Tibial nerve (tissue), 4 donors: ENCODE measurements around the gene MSH3. TPM values are rescaled to one million over a fixed set of nuclear protein-coding genes. Genes with fewer than 3 reads are reported as not detected.
"Not testable (repeated sequence)": the region's sequence is repeated elsewhere in the genome, so short reads cannot be mapped to it uniquely, and the experiment has no call there.

Experiments used
- DNase-seq, 2 donors: peaks; one replicate each; pipeline ENCODE4 v3.0.0-alpha.2; 2019; ENCODE audit warnings: low spot score in 2 of 2
- H3K27ac ChIP-seq, 4 donors: fragments of 200-600 bp; sonication (generic) in 3 of 4; one replicate each; pipeline ENCODE4 v1.5.1; 2017 to 2019; ENCODE audit warnings: mild to moderate bottlenecking in 1 of 4
- H3K27me3 ChIP-seq, 2 donors: fragments of 200-600 bp; sonication (generic) in 1 of 2; one replicate each; pipeline versions ENCODE4 v1.5.1 to v1.6.0; 2017 to 2019
- H3K36me3 ChIP-seq, 3 donors: fragments of 200-600 bp; sonication (generic); one replicate each; pipeline ENCODE4 v1.5.1; 2018 to 2019
- H3K4me1 ChIP-seq, 4 donors: fragments of 200-600 bp; sonication (generic) in 3 of 4; one replicate each; pipeline ENCODE4 v1.5.1; 2017 to 2019
- H3K4me3 ChIP-seq, 4 donors: fragments of 200-600 bp; sonication (generic) in 3 of 4; one replicate each; pipeline ENCODE4 v1.5.1; 2017 to 2019; ENCODE audit warnings: mild to moderate bottlenecking in 1 of 4, moderate library complexity in 1 of 4
- H3K9me3 ChIP-seq, 4 donors: fragments of 200-600 bp; sonication (generic) in 3 of 4; one replicate each; pipeline ENCODE4 v1.5.1; 2017 to 2019
- EP300 ChIP-seq, 2 donors: sonication (generic); formaldehyde crosslinking; IDR thresholded peaks; one replicate each; pipeline ENCODE4 v1.6.1; 2017; ENCODE audit warnings: antibody characterized with exemption in 2 of 2, mild to moderate bottlenecking in 1 of 2
- POLR2A ChIP-seq, 2 donors: fragments of 450-650 bp; IDR thresholded peaks; one replicate each; pipeline ENCODE4 v1.6.1; 2017; ENCODE audit warnings: antibody characterized with exemption in 2 of 2, mild to moderate bottlenecking in 2 of 2, moderate library complexity in 2 of 2
- whole genome bisulfite sequencing, 2 donors: methylation state at CpG; one replicate each; pipeline ENCODE4 v1.1.5; 2018; 5-methylcytosine and 5-hydroxymethylcytosine counted together
- total RNA-seq, 4 donors: library from RNA; depleted of rRNA; stranded (reverse); fragments of >200 nt; gene quantifications; one replicate each; pipeline ENCODE4 v1.1.0, GENCODE V29; 2016
- TF ChIP-seq, protein P1 (sequence below), 5 experiments: fragments of 200-600 bp in 3 of 5; fragments of 450-650 bp in 2 of 5; sonication (generic) in 3 of 5; IDR thresholded peaks; one replicate each; pipeline ENCODE4 v1.5.1; 2016 to 2019; ENCODE audit warnings: antibody characterized with exemption in 5 of 5, mild to moderate bottlenecking in 3 of 5, moderate library complexity in 2 of 5

MSH3 gene
- total RNA-seq, 4 donors from 2014 or later, result 8.8 to 16.8 (median 12.4) TPM

DNA sequence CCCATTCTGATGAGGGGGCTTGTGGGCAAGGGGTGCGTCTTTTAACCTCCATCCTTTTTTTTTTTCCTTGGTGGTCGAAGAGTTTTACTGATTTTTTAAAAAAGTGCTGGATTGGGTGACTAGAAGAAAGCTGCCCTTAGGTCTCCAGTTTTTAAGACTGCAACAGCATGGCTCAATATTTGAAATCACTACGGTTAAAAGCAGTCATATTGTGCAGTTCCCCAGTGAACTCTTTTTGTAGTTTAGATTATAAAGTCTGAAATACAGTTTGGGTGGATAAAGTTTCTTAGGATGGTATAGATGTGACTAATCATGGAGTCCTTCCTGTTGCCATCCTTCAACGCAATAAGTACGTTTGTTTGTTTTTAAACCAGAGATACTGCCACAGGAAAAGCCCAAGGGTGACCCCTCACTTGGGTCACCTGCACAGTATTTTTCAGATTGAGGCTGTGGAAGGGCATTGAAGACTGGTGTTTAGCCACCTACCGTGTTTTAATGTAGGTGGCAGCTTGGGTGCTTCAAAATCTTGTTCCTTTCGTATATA is 851 bp downstream of the MSH3 start:
- DNase-seq, result no peak
- H3K9me3 ChIP-seq, result no peaks in the 10 kb centered on the region
- TF ChIP-seq EP300 (IDR thresholded peaks at IDR 0.05), result no peak
- TF ChIP-seq POLR2A (IDR thresholded peaks at IDR 0.05), result no peak
- peaks cover 0 to 39% (median 0%) of the 10 kb centered on the region in 3 donors for H3K36me3 ChIP-seq
- no peaks in the 10 kb centered on the region for H3K27me3 ChIP-seq
- H3K4me3 ChIP-seq, result peak overlapping the region; percentile 71 to 95 (median 92)
- peaks cover 0 to 22% (median 15%) of the 10 kb centered on the region in 4 donors for H3K4me1 ChIP-seq
- WGBS, 2 donors, result 21 to 26% methylated on average over 7 of the region's 7 CpGs
- H3K27ac ChIP-seq, result peak overlapping the region; percentile 91 to 95 (median 91)

- DNase-seq, result no peak
- no peak overlapping the region for H3K27ac ChIP-seq
- TF ChIP-seq EP300 (IDR thresholded peaks at IDR 0.05) (no peak), POLR2A (IDR thresholded peaks at IDR 0.05) (no peak)
- TF ChIP-seq, protein P1, sequence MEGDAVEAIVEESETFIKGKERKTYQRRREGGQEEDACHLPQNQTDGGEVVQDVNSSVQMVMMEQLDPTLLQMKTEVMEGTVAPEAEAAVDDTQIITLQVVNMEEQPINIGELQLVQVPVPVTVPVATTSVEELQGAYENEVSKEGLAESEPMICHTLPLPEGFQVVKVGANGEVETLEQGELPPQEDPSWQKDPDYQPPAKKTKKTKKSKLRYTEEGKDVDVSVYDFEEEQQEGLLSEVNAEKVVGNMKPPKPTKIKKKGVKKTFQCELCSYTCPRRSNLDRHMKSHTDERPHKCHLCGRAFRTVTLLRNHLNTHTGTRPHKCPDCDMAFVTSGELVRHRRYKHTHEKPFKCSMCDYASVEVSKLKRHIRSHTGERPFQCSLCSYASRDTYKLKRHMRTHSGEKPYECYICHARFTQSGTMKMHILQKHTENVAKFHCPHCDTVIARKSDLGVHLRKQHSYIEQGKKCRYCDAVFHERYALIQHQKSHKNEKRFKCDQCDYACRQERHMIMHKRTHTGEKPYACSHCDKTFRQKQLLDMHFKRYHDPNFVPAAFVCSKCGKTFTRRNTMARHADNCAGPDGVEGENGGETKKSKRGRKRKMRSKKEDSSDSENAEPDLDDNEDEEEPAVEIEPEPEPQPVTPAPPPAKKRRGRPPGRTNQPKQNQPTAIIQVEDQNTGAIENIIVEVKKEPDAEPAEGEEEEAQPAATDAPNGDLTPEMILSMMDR (IDR thresholded peaks at IDR 0.05), result no peak
- no peak overlapping the region for H3K4me3 ChIP-seq
- WGBS, 2 donors, result 0 to 33% methylated on average over 1 of the region's 1 CpG
- peaks cover 0 to 48% (median 0%) of the 10 kb centered on the region in 3 donors for H3K36me3 ChIP-seq
- H3K9me3 ChIP-seq, result no peaks in the 10 kb centered on the region
- no peaks in the 10 kb centered on the region for H3K27me3 ChIP-seq
- peaks cover 0 to 22% (median 15%) of the 10 kb centered on the region in 4 donors for H3K4me1 ChIP-seq
Observed at GRCh38 chr5:80656425-80656824, 2.0 kb downstream of the MSH3 start.

DNA sequence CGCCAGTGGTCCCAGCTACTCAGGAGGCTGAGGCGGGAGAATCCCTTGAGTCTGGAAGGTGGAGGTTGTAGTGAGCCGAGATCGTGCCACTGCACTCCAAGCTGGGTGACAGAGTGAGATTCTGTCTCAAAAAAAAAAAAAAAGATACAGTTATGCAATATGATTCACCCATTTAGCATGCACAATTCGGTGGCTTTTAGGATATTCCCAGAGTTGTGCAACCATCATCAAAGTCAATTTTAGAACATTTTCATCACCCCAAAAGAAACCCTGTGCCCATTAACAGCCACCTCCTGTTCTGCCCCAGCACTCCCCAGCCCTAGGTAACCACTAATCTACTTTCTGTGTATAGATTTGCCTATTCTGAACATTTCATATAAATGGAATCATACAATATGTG is 4.7 kb downstream of the MSH3 start:
- no peaks in the 10 kb centered on the region for H3K9me3 ChIP-seq
- H3K36me3 ChIP-seq, result peaks cover 0 to 68% (median 0%) of the 10 kb centered on the region in 3 donors
- no peak for DNase-seq
- H3K27me3 ChIP-seq, result no peaks in the 10 kb centered on the region
- H3K4me3 ChIP-seq, result no peak overlapping the region
- TF ChIP-seq EP300 (IDR thresholded peaks at IDR 0.05) (no peak), POLR2A (IDR thresholded peaks at IDR 0.05) (no peak)
- TF ChIP-seq, protein P1 (IDR thresholded peaks at IDR 0.05), result no peak
- H3K4me1 ChIP-seq, result peaks cover 0 to 9% (median 7%) of the 10 kb centered on the region in 4 donors
- no peak overlapping the region for H3K27ac ChIP-seq
- WGBS, 2 donors, result 90% methylated on average over 5 of the region's 5 CpGs

- not testable (repeated sequence) for H3K27ac ChIP-seq, DNase-seq, H3K4me1 ChIP-seq, H3K4me3 ChIP-seq, H3K9me3 ChIP-seq, H3K27me3 ChIP-seq
- H3K36me3 ChIP-seq, result peaks cover 0 to 84% (median 0%) of the 10 kb centered on the region in 3 donors
- 71 to 81% methylated on average over 7 of the region's 7 CpGs for WGBS, 2 donors
Observed at GRCh38 chr5:80660661-80661060, 6.2 kb downstream of the MSH3 start.

GRCh38 chr5:80662108-80662507 is 7.7 kb downstream of the MSH3 start:
- DNase-seq, result no peak
- TF ChIP-seq EP300 (IDR thresholded peaks at IDR 0.05) (no peak), POLR2A (IDR thresholded peaks at IDR 0.05) (no peak)
- TF ChIP-seq, protein P1 (IDR thresholded peaks at IDR 0.05), result no peak
- Histone ChIP-seq H3K9me3 (no peaks in the 10 kb centered on the region), H3K4me3 (no peak overlapping the region), H3K27me3 (no peaks in the 10 kb centered on the region), H3K36me3 (peaks cover 0 to 87% (median 0%) of the 10 kb centered on the region in 3 donors), H3K4me1 (no peaks in the 10 kb centered on the region), H3K27ac (no peak overlapping the region)
- 0 to 46% methylated on average over 1 of the region's 1 CpG for WGBS, 2 donors

DNA sequence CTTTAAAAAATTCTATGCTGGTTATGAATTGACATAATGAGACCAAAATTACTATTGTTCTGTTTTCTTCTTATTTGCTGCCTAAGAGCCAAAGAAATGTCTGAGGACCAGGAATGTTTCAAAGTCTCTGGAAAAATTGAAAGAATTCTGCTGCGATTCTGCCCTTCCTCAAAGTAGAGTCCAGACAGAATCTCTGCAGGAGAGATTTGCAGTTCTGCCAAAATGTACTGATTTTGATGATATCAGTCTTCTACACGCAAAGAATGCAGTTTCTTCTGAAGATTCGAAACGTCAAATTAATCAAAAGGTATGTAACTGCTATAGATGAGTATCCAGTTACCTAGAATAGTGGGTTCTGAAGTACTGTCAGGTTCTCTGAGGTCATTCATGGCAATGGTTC is 10.6 kb downstream of the MSH3 start:
- 91 to 94% methylated on average over 4 of the region's 4 CpGs for WGBS, 2 donors
- H3K27me3 ChIP-seq, result no peaks in the 10 kb centered on the region

More for the DNA sequence above, 10.6 kb downstream of the MSH3 start:
- Histone ChIP-seq H3K4me3 (no peak overlapping the region), H3K27ac (no peak overlapping the region), H3K4me1 (no peaks in the 10 kb centered on the region), H3K9me3 (no peaks in the 10 kb centered on the region), H3K36me3 (peaks cover 0 to 81% (median 0%) of the 10 kb centered on the region in 3 donors)
- DNase-seq, result no peak
- TF ChIP-seq, protein P1 (IDR thresholded peaks at IDR 0.05), result no peak
- no peak for TF ChIP-seq POLR2A (IDR thresholded peaks at IDR 0.05)
- no peak for TF ChIP-seq EP300 (IDR thresholded peaks at IDR 0.05)
